Activated CD4-positive, alpha-beta T cell treated with anti-CD3 and anti-CD28 coated beads, Interleukin-2, amount 10 ng/mL, durations not matched to agents 7 days and 5 days (primary cell): ENCODE data around the gene CBY1. TPM values are rescaled to one million over a fixed set of nuclear protein-coding genes. Genes with fewer than 3 reads are reported as not detected.

Experiments
- CTCF ChIA-PET: fragments of 350-600 bp; sonication (Branson Sonifier 250); formaldehyde crosslinking; loops from one replicate; lab custom pipeline; 2021; ENCODE audit warnings: antibody characterized with exemption; lab: Charles Lee
- POLR2A ChIA-PET: fragments of 350-600 bp; sonication (Branson Sonifier 250); formaldehyde crosslinking; loops from one replicate; lab custom pipeline; 2021; ENCODE audit warnings: antibody characterized with exemption; lab: Charles Lee
- DNase-seq: peaks from one replicate; pipeline ENCODE4 v3.0.0-alpha.2; 2020
- H3K27ac Mint-ChIP-seq: one replicate; pipeline ENCODE4 v1.8.0; 2021; ENCODE audit warnings: mild to moderate bottlenecking, moderate library complexity, mixed read lengths
- H3K27me3 Mint-ChIP-seq: one replicate; pipeline ENCODE4 v1.8.0; 2021; ENCODE audit warnings: mixed read lengths
- H3K36me3 Mint-ChIP-seq: one replicate; pipeline ENCODE4 v1.8.0; 2021; ENCODE audit warnings: low read depth, mixed read lengths
- H3K4me1 Mint-ChIP-seq: one replicate; pipeline ENCODE4 v1.8.0; 2021; ENCODE audit warnings: mixed read lengths
- H3K4me3 Mint-ChIP-seq: one replicate; pipeline ENCODE4 v1.8.0; 2021; ENCODE audit warnings: mild to moderate bottlenecking, moderate library complexity, mixed read lengths
- H3K9me3 Mint-ChIP-seq: one replicate; pipeline ENCODE4 v1.8.0; 2021; ENCODE audit warnings: mixed read lengths
- total RNA-seq, 2 experiments: library from RNA; stranded (reverse); gene quantifications; one replicate each; pipeline ENCODE4 v1.2.3, GENCODE V29; 2021

CBY1 gene
- total RNA-seq, 2 experiments from 2014 or later: 10.2 to 11.0 TPM

GRCh38 chr22:38655519-38656255 lies 751 bp upstream of the CBY1 start:
- H3K27ac Mint-ChIP-seq: peak overlapping the region; percentile 98
- DNase-seq: no peak
- H3K9me3 Mint-ChIP-seq: no peaks in the 10 kb centered on the region
- peaks cover 21% of the 10 kb centered on the region for H3K4me1 Mint-ChIP-seq
- ChIA-PET POLR2A (no interaction called here), CTCF (interaction anchor here (0.6 kb wide), 1 partner anchor 14 kb away, joined by 3 read pairs; no protein-coding TSS in a partner anchor)
- no peaks in the 10 kb centered on the region for H3K36me3 Mint-ChIP-seq
- H3K27me3 Mint-ChIP-seq: no peaks in the 10 kb centered on the region
- peak overlapping the region; percentile 91 for H3K4me3 Mint-ChIP-seq

GRCh38 chr22:38657045-38657909 lies 839 bp downstream of the CBY1 start:
- H3K36me3 Mint-ChIP-seq: no peaks in the 10 kb centered on the region
- H3K27me3 Mint-ChIP-seq: no peaks in the 10 kb centered on the region
- H3K9me3 Mint-ChIP-seq: no peaks in the 10 kb centered on the region
- peak overlapping the region; percentile 98 for H3K27ac Mint-ChIP-seq
- ChIA-PET POLR2A (interaction anchor here (0.5 to 0.6 kb wide), 2 partner anchors 94 to 862 kb away, joined by 3 read pairs; no protein-coding TSS in a partner anchor), CTCF (interaction anchor here (1.3 to 1.4 kb wide), 2 partner anchors 24 to 216 kb away, joined by 3 read pairs; partner anchors contain the start of gene TOMM22)
- DNase-seq: peak; percentile 54
- H3K4me1 Mint-ChIP-seq: peaks cover 21% of the 10 kb centered on the region
- peak overlapping the region; percentile 91 for H3K4me3 Mint-ChIP-seq

- POLR2A ChIA-PET: no interaction called here
- no peak for DNase-seq
- Mint-ChIP-seq H3K9me3 (no peaks in the 10 kb centered on the region), H3K4me1 (no peaks in the 10 kb centered on the region), H3K27ac (no peak overlapping the region), H3K36me3 (peaks cover 15% of the 10 kb centered on the region), H3K27me3 (no peaks in the 10 kb centered on the region), H3K4me3 (no peak overlapping the region)
- CTCF ChIA-PET: no interaction called here
Observed at GRCh38 chr22:38674888-38675287, 18.4 kb downstream of the CBY1 start.

GRCh38 chr22:38675833-38676232 lies 19.4 kb downstream of the CBY1 start:
- Mint-ChIP-seq H3K36me3 (peaks cover 15% of the 10 kb centered on the region), H3K4me3 (no peak overlapping the region), H3K9me3 (no peaks in the 10 kb centered on the region), H3K4me1 (peaks cover 3% of the 10 kb centered on the region), H3K27me3 (no peaks in the 10 kb centered on the region), H3K27ac (no peak overlapping the region)
- ChIA-PET CTCF (no interaction called here), POLR2A (no interaction called here)
- DNase-seq: no peak

- peak within 1 kb of the TSS; percentile 92 for H3K27ac Mint-ChIP-seq
- no peaks in the 10 kb centered on the region for H3K9me3 Mint-ChIP-seq
- H3K4me3 Mint-ChIP-seq: peak within 1 kb of the TSS; percentile 90
- no peaks in the 10 kb centered on the region for H3K27me3 Mint-ChIP-seq
- peak; percentile 87 for DNase-seq
- POLR2A ChIA-PET: interaction anchor here (0.7 to 1.2 kb wide), 3 partner anchors 15 to 1653 kb away, joined by 4 to 7 read pairs (median 4); no protein-coding TSS in a partner anchor
- H3K36me3 Mint-ChIP-seq: peaks cover 19% of the 10 kb centered on the region
- CTCF ChIA-PET: interaction anchor here (0.6 to 2.8 kb wide), 24 partner anchors 9 to 269 kb away, joined by 3 to 21 read pairs (median 4); partner anchors contain the start of gene GTPBP1
- H3K4me1 Mint-ChIP-seq: peaks cover 24% of the 10 kb centered on the region
Observed at GRCh38 chr22:38681582-38682335, 25.3 kb downstream of the CBY1 start, which contains the start of gene TOMM22. Gene TOMM22, plus strand, starts transcription at chr22:38681957. Its CDS starts 22 bp downstream, at chr22:38681979.

GRCh38 chr22:38684895-38685294 lies 28.5 kb downstream of the CBY1 start:
- no peaks in the 10 kb centered on the region for H3K9me3 Mint-ChIP-seq
- no peak for DNase-seq
- H3K4me1 Mint-ChIP-seq: peaks cover 24% of the 10 kb centered on the region
- H3K27ac Mint-ChIP-seq: no peak overlapping the region
- no peak overlapping the region for H3K4me3 Mint-ChIP-seq
- POLR2A ChIA-PET: no interaction called here
- CTCF ChIA-PET: no interaction called here
- no peaks in the 10 kb centered on the region for H3K27me3 Mint-ChIP-seq
- H3K36me3 Mint-ChIP-seq: peaks cover 35% of the 10 kb centered on the region

- no peak for DNase-seq
- Mint-ChIP-seq H3K4me3 (no peak overlapping the region), H3K27ac (no peak overlapping the region), H3K9me3 (no peaks in the 10 kb centered on the region), H3K36me3 (peaks cover 37% of the 10 kb centered on the region), H3K27me3 (no peaks in the 10 kb centered on the region), H3K4me1 (peaks cover 22% of the 10 kb centered on the region)
- POLR2A ChIA-PET: no interaction called here
- CTCF ChIA-PET: no interaction called here
Observed at GRCh38 chr22:38685761-38686160, 29.3 kb downstream of the CBY1 start.

GRCh38 chr22:38689651-38690050 lies 33.2 kb downstream of the CBY1 start:
- H3K27me3 Mint-ChIP-seq: no peaks in the 10 kb centered on the region
- H3K9me3 Mint-ChIP-seq: no peaks in the 10 kb centered on the region
- peaks cover 16% of the 10 kb centered on the region for H3K4me1 Mint-ChIP-seq
- ChIA-PET CTCF (interaction anchor here (2.1 kb wide), 1 partner anchor 9 kb away, joined by 5 read pairs; no protein-coding TSS in a partner anchor), POLR2A (no interaction called here)
- H3K4me3 Mint-ChIP-seq: no peak overlapping the region
- DNase-seq: no peak
- H3K36me3 Mint-ChIP-seq: peaks cover 48% of the 10 kb centered on the region
- H3K27ac Mint-ChIP-seq: no peak overlapping the region

GRCh38 chr22:38694049-38694448 lies 37.6 kb downstream of the CBY1 start:
- H3K4me1 Mint-ChIP-seq: peaks cover 50% of the 10 kb centered on the region

GRCh38 chr22:38694940-38695339 lies 38.5 kb downstream of the CBY1 start:
- no peak for DNase-seq
- ChIA-PET CTCF (interaction anchor here (0.6 kb wide), 2 partner anchors 39 to 337 kb away, joined by 3 to 4 read pairs; no protein-coding TSS in a partner anchor), POLR2A (no interaction called here)
- H3K36me3 Mint-ChIP-seq: peaks cover 62% of the 10 kb centered on the region
- H3K4me1 Mint-ChIP-seq: peaks cover 58% of the 10 kb centered on the region
- no peaks in the 10 kb centered on the region for H3K27me3 Mint-ChIP-seq
- H3K27ac Mint-ChIP-seq: no peak overlapping the region
- no peak overlapping the region for H3K4me3 Mint-ChIP-seq
- H3K9me3 Mint-ChIP-seq: no peaks in the 10 kb centered on the region

More at GRCh38 chr22:38694049-38694448, 37.6 kb downstream of the CBY1 start:
- Mint-ChIP-seq H3K36me3 (peaks cover 55% of the 10 kb centered on the region), H3K4me3 (no peak overlapping the region), H3K27ac (no peak overlapping the region), H3K9me3 (no peaks in the 10 kb centered on the region), H3K27me3 (no peaks in the 10 kb centered on the region)
- CTCF ChIA-PET: interaction anchor here (0.6 kb wide), 2 partner anchors 9 to 476 kb away, joined by 3 read pairs; no protein-coding TSS in a partner anchor
- DNase-seq: no peak
- POLR2A ChIA-PET: no interaction called here

- POLR2A ChIA-PET: interaction anchor here (0.6 to 1.3 kb wide), 3 partner anchors 10 to 43 kb away, joined by 3 to 4 read pairs (median 3); partner anchors contain the start of gene TOMM22
- DNase-seq: peak; percentile 43
- peak overlapping the region; percentile 85 for H3K4me3 Mint-ChIP-seq
- H3K36me3 Mint-ChIP-seq: peaks cover 56% of the 10 kb centered on the region
- H3K9me3 Mint-ChIP-seq: no peaks in the 10 kb centered on the region
- H3K27ac Mint-ChIP-seq: peak overlapping the region; percentile 82
- CTCF ChIA-PET: interaction anchor here (1.9 kb wide), 2 partner anchors 11 to 15 kb away, joined by 5 read pairs; partner anchors contain the start of gene TOMM22
- H3K27me3 Mint-ChIP-seq: peaks cover 1% of the 10 kb centered on the region
- peaks cover 61% of the 10 kb centered on the region for H3K4me1 Mint-ChIP-seq
Observed at GRCh38 chr22:38696606-38697424, 40.4 kb downstream of the CBY1 start.
